HepG2 (cell line): Measurements from ENCODE around the gene TUBA4B. TPM values are rescaled to one million over a fixed set of nuclear protein-coding genes. Genes with fewer than 3 reads are reported as not detected.

Experiments
- ATF1 ChIP-seq: IDR thresholded peaks from 2 replicates; pipeline ENCODE4 v1.6.1; 2016; ENCODE audit warnings: mild to moderate bottlenecking, control low read depth
- HOXA5 ChIP-seq: sonication (generic); formaldehyde crosslinking; IDR thresholded peaks from 2 replicates; pipeline ENCODE4 v1.4.0; 2020; ENCODE audit warnings: missing genetic modification reagents
- KAT7 ChIP-seq: IDR thresholded peaks from 2 replicates; pipeline ENCODE4 v1.6.1; 2018; ENCODE audit warnings: borderline replicate concordance, missing compliant biosample characterization
- KLF16 ChIP-seq, 2 experiments: sonication (generic) in 1 of 2; formaldehyde crosslinking in 1 of 2; IDR thresholded peaks; 2 replicates each; pipeline versions ENCODE4 v1.6.1 to v1.8.0; 2016 to 2023; ENCODE audit warnings: missing genetic modification reagents in 2 of 2, missing compliant biosample characterization in 1 of 2
- NR2F2 ChIP-seq: IDR thresholded peaks from 2 replicates; pipeline ENCODE4 v1.6.1; 2012; ENCODE audit warnings: low read depth, inconsistent platforms, borderline replicate concordance
- RBFOX2 ChIP-seq: fragments of 200-400 bp; formaldehyde crosslinking; IDR thresholded peaks from 2 replicates; pipeline ENCODE4 v1.6.1; 2017; ENCODE audit warnings: low read depth, mild to moderate bottlenecking, low read length
- TARDBP ChIP-seq: sonication (generic); formaldehyde crosslinking; IDR thresholded peaks from 2 replicates; pipeline ENCODE4 v1.8.0; 2022; ENCODE audit warnings: mild to moderate bottlenecking, missing genetic modification reagents
- TCF12 ChIP-seq, 2 experiments: fragments of 450-650 bp in 1 of 2; sonication (generic) in 1 of 2; formaldehyde crosslinking in 1 of 2; IDR thresholded peaks; 2 replicates each; pipeline versions ENCODE4 v1.6.1 to v1.8.0; 2017 to 2022; ENCODE audit warnings: antibody characterized with exemption in 1 of 2, mild to moderate bottlenecking in 1 of 2, missing genetic modification reagents in 1 of 2, moderate library complexity in 1 of 2
- ZMAT3 ChIP-seq: sonication (generic); formaldehyde crosslinking; conservative IDR thresholded peaks from 2 replicates; pipeline ENCODE4 v1.7.0; 2021; ENCODE audit warnings: missing genetic modification reagents
- ZNF263 ChIP-seq: sonication (generic); formaldehyde crosslinking; IDR thresholded peaks from 2 replicates; pipeline ENCODE4 v1.4.0; 2020; ENCODE audit warnings: missing genetic modification reagents
- ZNF331 ChIP-seq: sonication (generic); formaldehyde crosslinking; IDR thresholded peaks from 2 replicates; pipeline ENCODE4 v1.4.0; 2020; ENCODE audit warnings: missing genetic modification reagents
- ZNF496 ChIP-seq: sonication (generic); formaldehyde crosslinking; IDR thresholded peaks from 2 replicates; pipeline ENCODE4 v1.8.1; 2023; ENCODE audit warnings: mild to moderate bottlenecking, moderate library complexity, missing genetic modification reagents; ENCODE audit not compliant: insufficient replicate concordance
- ZNF619 ChIP-seq: sonication (generic); formaldehyde crosslinking; IDR thresholded peaks from 2 replicates; pipeline ENCODE4 v1.4.0; 2020; ENCODE audit warnings: mild to moderate bottlenecking, missing genetic modification reagents
- ZNF749 ChIP-seq: sonication (generic); formaldehyde crosslinking; IDR thresholded peaks from 2 replicates; pipeline ENCODE4 v1.8.0; 2022; ENCODE audit warnings: mild to moderate bottlenecking, missing genetic modification reagents, moderate library complexity, borderline replicate concordance
- ZNF782 ChIP-seq: sonication (generic); formaldehyde crosslinking; IDR thresholded peaks from 2 replicates; pipeline ENCODE4 v1.4.0; 2020; ENCODE audit warnings: missing genetic modification reagents, mild to moderate bottlenecking, borderline replicate concordance
- polyA plus RNA-seq, 8 experiments: library from polyadenylated mRNA; depleted of rRNA in 3 of 8; stranded (reverse) in 7 of 8; unstranded in 1 of 8; fragments of >200 nt; fragmentation: Illumina TruSeq in 4 of 8; extraction: Trizol in 4 of 8; gene quantifications; 2 replicates each; pipeline versions ENCODE4 v1.2.1 to v1.2.3, GENCODE V29; 2011 to 2016; ENCODE audit warnings: low read depth in 4 of 8, missing spikeins in 1 of 8, mixed read lengths in 1 of 8; ENCODE audit not compliant: insufficient read depth in 1 of 8
- total RNA-seq, 5 experiments: library from RNA; depleted of rRNA; stranded (reverse); fragments of >200 nt; fragmentation: Illumina TruSeq; extraction: Trizol; gene quantifications; 2 replicates each; pipeline ENCODE4 v1.2.3, GENCODE V29; 2016; ENCODE audit warnings: low read depth in 1 of 5
- TF ChIP-seq, protein P1 (sequence below): sonication (generic); formaldehyde crosslinking; IDR thresholded peaks from 2 replicates; pipeline ENCODE4 v1.5.0; 2020; ENCODE audit warnings: mild to moderate bottlenecking, low read depth, missing genetic modification reagents, borderline replicate concordance
- TF ChIP-seq, protein P2 (sequence below): IDR thresholded peaks from 2 replicates; pipeline ENCODE4 v1.6.1; 2018; ENCODE audit warnings: missing genetic modification reagents

The TUBA4B gene
- total and polyA plus RNA-seq, 2 of the 13 experiments (the other 11 are each of a cell fraction or from before 2014, with no cell fraction given): 0.18 to 0.22 TPM

GRCh38 chr2:219245899-219246230 lies 7.2 kb upstream of the TUBA4B start (continued):
- TF ChIP-seq ZMAT3 (CRISPR knock-in tag) (0 out of 2 replicates have a peak, but pooled peaks have one; percentile 6), KLF16 (CRISPR knock-in tag; IDR thresholded peaks at IDR 0.05) (no peak), KAT7 (CRISPR knock-in tag) (no peak), RBFOX2 (no peak), ZNF619 (CRISPR knock-in tag) (no peak), ZNF782 (no peak), ZNF496 (CRISPR knock-in tag) (no peak), ZNF331 (CRISPR knock-in tag) (0 out of 2 replicates have a peak, but pooled peaks have one; percentile 8), HOXA5 (no peak), ATF1 (no peak), TARDBP (CRISPR knock-in tag) (no peak), ZNF263 (CRISPR knock-in tag) (no peak), NR2F2 (no peak), TCF12 (IDR thresholded peaks at IDR 0.05) (no peak), TCF12 (CRISPR knock-in tag; IDR thresholded peaks at IDR 0.05) (no peak), ZNF749 (CRISPR knock-in tag) (no peak)
- TF ChIP-seq, protein P1, sequence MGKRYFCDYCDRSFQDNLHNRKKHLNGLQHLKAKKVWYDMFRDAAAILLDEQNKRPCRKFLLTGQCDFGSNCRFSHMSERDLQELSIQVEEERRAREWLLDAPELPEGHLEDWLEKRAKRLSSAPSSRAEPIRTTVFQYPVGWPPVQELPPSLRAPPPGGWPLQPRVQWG (CRISPR knock-in tag): no peak
- TF ChIP-seq, protein P2, sequence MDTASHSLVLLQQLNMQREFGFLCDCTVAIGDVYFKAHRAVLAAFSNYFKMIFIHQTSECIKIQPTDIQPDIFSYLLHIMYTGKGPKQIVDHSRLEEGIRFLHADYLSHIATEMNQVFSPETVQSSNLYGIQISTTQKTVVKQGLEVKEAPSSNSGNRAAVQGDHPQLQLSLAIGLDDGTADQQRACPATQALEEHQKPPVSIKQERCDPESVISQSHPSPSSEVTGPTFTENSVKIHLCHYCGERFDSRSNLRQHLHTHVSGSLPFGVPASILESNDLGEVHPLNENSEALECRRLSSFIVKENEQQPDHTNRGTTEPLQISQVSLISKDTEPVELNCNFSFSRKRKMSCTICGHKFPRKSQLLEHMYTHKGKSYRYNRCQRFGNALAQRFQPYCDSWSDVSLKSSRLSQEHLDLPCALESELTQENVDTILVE (CRISPR knock-in tag): no peak
